ENCODE data around the gene TUBA4A.

GRCh38 chr2:219253753-219254589 lies at the start of gene TUBA4A:
- TF ChIP-seq CTCF (IDR thresholded peaks at IDR 0.05) (peak in 2 of 5 experiments; percentile 23 to 54), POLR2AphosphoS5 (IDR thresholded peaks at IDR 0.05) (peak; percentile 99)
